K562 (cell line): ENCODE data around the gene CELF4. TPM values are rescaled to one million over a fixed set of nuclear protein-coding genes. Genes with fewer than 3 reads are reported as not detected.
A peak's percentile ranks its signal among the peaks of the same experiment; 100 is the strongest.

ENCODE experiments used
- ARHGAP35 ChIP-seq: fragments of 450-650 bp; IDR thresholded peaks from 2 replicates; pipeline ENCODE4 v1.6.1; 2018; ENCODE audit not compliant: partially characterized antibody
- BHLHE40 ChIP-seq: IDR thresholded peaks from 2 replicates; pipeline ENCODE4 v1.6.1; 2011; ENCODE audit warnings: low read length, improper control_type of control experiment
- CHD2 ChIP-seq: IDR thresholded peaks from 2 replicates; pipeline ENCODE4 v1.6.1; 2011; ENCODE audit warnings: low read depth, low read length
- CREM ChIP-seq: IDR thresholded peaks from 2 replicates; pipeline ENCODE4 v1.6.1; 2014; ENCODE audit warnings: antibody characterized with exemption, low read depth
- CTBP1 ChIP-seq: fragments of 450-650 bp; IDR thresholded peaks from 2 replicates; pipeline ENCODE4 v1.6.1; 2016; ENCODE audit warnings: borderline replicate concordance
- DMBX1 ChIP-seq: fragments of 250-450 bp; sonication (Bioruptor Pico); IDR thresholded peaks from 2 replicates; pipeline ENCODE4 v1.8.0; 2022; ENCODE audit warnings: inconsistent platforms, mild to moderate bottlenecking, moderate library complexity, borderline replicate concordance
- EHMT2 ChIP-seq: fragments of 450-650 bp; IDR thresholded peaks from 2 replicates; pipeline ENCODE4 v1.6.1; 2018; ENCODE audit warnings: antibody characterized with exemption
- ELF4 ChIP-seq: fragments of 450-650 bp; formaldehyde crosslinking; IDR thresholded peaks from 2 replicates; pipeline ENCODE4 v1.4.0; 2022; ENCODE audit warnings: missing genetic modification characterization
- HNRNPLL ChIP-seq: fragments of 200-400 bp; formaldehyde crosslinking; IDR thresholded peaks from 2 replicates; pipeline ENCODE4 v1.6.1; 2017; ENCODE audit warnings: low read length, low read depth, mild to moderate bottlenecking; ENCODE audit not compliant: poor library complexity, severe bottlenecking
- IFI16 ChIP-seq: fragments of 250-450 bp; sonication (Bioruptor Pico); IDR thresholded peaks from 2 replicates; pipeline ENCODE4 v2.1.2; 2022; ENCODE audit warnings: mild to moderate bottlenecking, inconsistent platforms
- JUNB ChIP-seq: fragments of 450-650 bp; formaldehyde crosslinking; conservative IDR thresholded peaks from 2 replicates; pipeline ENCODE4 v1.4.0; 2020; ENCODE audit warnings: mild to moderate bottlenecking
- KLF10 ChIP-seq: fragments of 250-450 bp; sonication (Bioruptor Pico); IDR thresholded peaks from 2 replicates; pipeline ENCODE4 v1.6.1; 2021; ENCODE audit warnings: matching md5 sums
- NR2C1 ChIP-seq, 2 experiments: fragments of 450-650 bp; IDR thresholded peaks; 2 replicates each; pipeline ENCODE4 v1.6.1; 2017; ENCODE audit warnings: mild to moderate bottlenecking in 2 of 2, antibody characterized with exemption in 1 of 2, inconsistent platforms in 1 of 2, missing compliant biosample characterization in 1 of 2, missing genetic modification characterization in 1 of 2
- NR4A1 ChIP-seq, 2 experiments: fragments of 250-450 bp in 1 of 2; fragments of 450-650 bp in 1 of 2; sonication (Bioruptor Pico) in 1 of 2; IDR thresholded peaks; 2 replicates each; pipeline versions ENCODE4 v1.4.0 to v1.6.1; 2016 to 2020; ENCODE audit warnings: mild to moderate bottlenecking in 2 of 2, missing compliant biosample characterization in 1 of 2, missing genetic modification characterization in 1 of 2, moderate library complexity in 1 of 2
- PHF20 ChIP-seq: fragments of 450-650 bp; IDR thresholded peaks from 2 replicates; pipeline ENCODE4 v1.6.1; 2018; ENCODE audit not compliant: partially characterized antibody
- RBM15 ChIP-seq: fragments of 200-400 bp; formaldehyde crosslinking; IDR thresholded peaks from 2 replicates; pipeline ENCODE4 v1.6.1; 2018; ENCODE audit warnings: mild to moderate bottlenecking, low read length, moderate library complexity; ENCODE audit not compliant: insufficient read depth
- RFX5 ChIP-seq: IDR thresholded peaks from 2 replicates; pipeline ENCODE4 v1.6.1; 2011; ENCODE audit warnings: low read depth, mild to moderate bottlenecking, improper control_type of control experiment, low read length
- SRF ChIP-seq, 2 experiments: fragments of 250-450, 450-650 bp in 1 of 2; sonication (Bioruptor Pico) in 1 of 2; sonication (generic) in 1 of 2; formaldehyde crosslinking; IDR thresholded peaks; 2 replicates each; pipeline versions ENCODE4 v1.5.0 to v1.5.1; 2020 to 2022; ENCODE audit warnings: mild to moderate bottlenecking in 1 of 2, missing genetic modification reagents in 1 of 2
- TRIM28 ChIP-seq: fragments of 450-650 bp; IDR thresholded peaks from 2 replicates; pipeline ENCODE4 v1.6.1; 2017
- ZNF12 ChIP-seq: sonication (generic); formaldehyde crosslinking; IDR thresholded peaks from 2 replicates; pipeline ENCODE4 v1.4.0; 2020; ENCODE audit warnings: mild to moderate bottlenecking, missing genetic modification reagents
- ZNF77 ChIP-seq: fragments of 250-450 bp; sonication (Bioruptor Pico); IDR thresholded peaks from 2 replicates; pipeline ENCODE4 v1.5.0; 2020
- ZNF778 ChIP-seq: fragments of 450-650 bp; formaldehyde crosslinking; IDR thresholded peaks from 2 replicates; pipeline ENCODE4 v1.4.0; 2020; ENCODE audit warnings: mild to moderate bottlenecking, moderate library complexity
- ZSCAN32 ChIP-seq: fragments of 450-650 bp; formaldehyde crosslinking; IDR thresholded peaks from 2 replicates; pipeline ENCODE4 v1.4.0; 2020; ENCODE audit warnings: mild to moderate bottlenecking, moderate library complexity
- polyA plus RNA-seq, 8 experiments: library from polyadenylated mRNA; depleted of rRNA in 4 of 8; stranded (reverse) in 5 of 8; unstranded in 3 of 8; fragments of >200 nt; fragmentation: Nextera tagmentation in 2 of 8; fragmentation: Illumina TruSeq in 1 of 8; extraction: Ambion mirVana in 2 of 8; extraction: Trizol in 1 of 8; gene quantifications; 2 replicates each; pipeline versions ENCODE4 v1.2.1 to v1.2.3, GENCODE V29; 2011 to 2014; ENCODE audit warnings: inconsistent platforms in 1 of 8, missing spikeins in 1 of 8
- total RNA-seq, 7 experiments: library from RNA; depleted of rRNA in 6 of 7; stranded (reverse); fragments of >200 nt in 6 of 7; fragmentation: Illumina TruSeq in 2 of 7; extraction: Trizol in 2 of 7; gene quantifications; 2 replicates each; pipeline versions ENCODE4 v1.2.1 to v1.2.3, GENCODE V29; 2011 to 2021; ENCODE audit warnings: low replicate concordance in 1 of 7
- TF ChIP-seq, protein P1 (sequence below): sonication (generic); formaldehyde crosslinking; IDR thresholded peaks from 2 replicates; pipeline ENCODE4 v1.9.0; 2022; ENCODE audit warnings: mild to moderate bottlenecking, missing genetic modification reagents
- TF ChIP-seq, protein P2 (sequence below): fragments of 450-650 bp; IDR thresholded peaks from 2 replicates; pipeline ENCODE4 v1.6.1; 2017; ENCODE audit warnings: mild to moderate bottlenecking, moderate library complexity
- TF ChIP-seq, protein P3 (sequence below): fragments of 450-650 bp; IDR thresholded peaks from 2 replicates; pipeline ENCODE4 v1.6.1; 2017; ENCODE audit warnings: antibody characterized with exemption

CELF4 gene
- total and polyA plus RNA-seq, 9 of the 15 experiments (the other 6 are each of a cell fraction or from before 2014, with no cell fraction given), result 0.04 to 0.24 (median 0.07) TPM; not detected in 3

DNA sequence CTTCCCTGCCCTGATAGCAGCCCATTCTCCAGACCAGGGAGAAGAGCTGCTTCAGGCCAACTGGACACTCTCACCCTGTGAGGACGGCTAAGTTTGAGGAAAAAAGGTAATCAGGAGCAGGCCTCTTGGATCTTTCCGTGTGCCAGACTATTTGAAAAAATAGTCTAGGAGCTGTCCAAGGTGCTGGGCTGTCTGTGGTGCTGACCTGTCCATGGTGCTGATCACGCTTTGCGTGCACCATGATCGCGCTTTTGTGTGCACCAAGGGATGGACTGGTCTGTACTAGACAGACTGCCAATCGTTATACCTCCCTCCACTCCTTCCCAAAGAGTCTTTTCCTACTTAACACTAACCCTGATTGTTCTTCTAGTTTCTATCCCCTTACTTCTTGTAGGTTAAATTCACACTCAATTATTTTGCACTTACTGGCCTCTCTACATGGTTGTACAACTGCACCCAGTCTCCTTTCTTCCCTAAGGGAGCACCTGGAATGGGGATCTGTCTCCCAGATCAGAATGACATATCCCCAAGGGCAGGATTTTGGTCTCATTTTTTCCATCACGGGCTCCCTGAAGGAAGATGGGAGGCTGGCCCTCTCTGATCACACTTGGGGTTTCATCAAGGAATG is 295.4 kb downstream of the CELF4 start (continued):
- no peak for TF ChIP-seq NR2C1 (IDR thresholded peaks at IDR 0.05)
- peak; percentile 74 for TF ChIP-seq NR2C1 (tag; IDR thresholded peaks at IDR 0.05)
- no peak for TF ChIP-seq KLF10 (CRISPR knock-in tag)
- TF ChIP-seq ZSCAN32, result no peak
- no peak for TF ChIP-seq IFI16 (CRISPR knock-in tag)
- TF ChIP-seq RBM15, result no peak
- TF ChIP-seq ZNF12 (CRISPR knock-in tag), result peak; percentile 92
- no peak for TF ChIP-seq JUNB (CRISPR knock-in tag)
- peak; percentile 86 for TF ChIP-seq CREM
- TF ChIP-seq, protein P1, sequence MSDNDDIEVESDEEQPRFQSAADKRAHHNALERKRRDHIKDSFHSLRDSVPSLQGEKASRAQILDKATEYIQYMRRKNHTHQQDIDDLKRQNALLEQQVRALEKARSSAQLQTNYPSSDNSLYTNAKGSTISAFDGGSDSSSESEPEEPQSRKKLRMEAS, result peak; percentile 65
- TF ChIP-seq ZNF778 (CRISPR knock-in tag), result no peak
- TF ChIP-seq ZNF77 (CRISPR knock-in tag), result no peak
- TF ChIP-seq, protein P2, sequence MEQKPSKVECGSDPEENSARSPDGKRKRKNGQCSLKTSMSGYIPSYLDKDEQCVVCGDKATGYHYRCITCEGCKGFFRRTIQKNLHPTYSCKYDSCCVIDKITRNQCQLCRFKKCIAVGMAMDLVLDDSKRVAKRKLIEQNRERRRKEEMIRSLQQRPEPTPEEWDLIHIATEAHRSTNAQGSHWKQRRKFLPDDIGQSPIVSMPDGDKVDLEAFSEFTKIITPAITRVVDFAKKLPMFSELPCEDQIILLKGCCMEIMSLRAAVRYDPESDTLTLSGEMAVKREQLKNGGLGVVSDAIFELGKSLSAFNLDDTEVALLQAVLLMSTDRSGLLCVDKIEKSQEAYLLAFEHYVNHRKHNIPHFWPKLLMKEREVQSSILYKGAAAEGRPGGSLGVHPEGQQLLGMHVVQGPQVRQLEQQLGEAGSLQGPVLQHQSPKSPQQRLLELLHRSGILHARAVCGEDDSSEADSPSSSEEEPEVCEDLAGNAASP, result no peak
- no peak for TF ChIP-seq BHLHE40
- no peak for TF ChIP-seq NR4A1 (CRISPR knock-in tag; IDR thresholded peaks at IDR 0.05)
- peak; percentile 87 for TF ChIP-seq NR4A1 (tag; IDR thresholded peaks at IDR 0.05)
- TF ChIP-seq, protein P3, sequence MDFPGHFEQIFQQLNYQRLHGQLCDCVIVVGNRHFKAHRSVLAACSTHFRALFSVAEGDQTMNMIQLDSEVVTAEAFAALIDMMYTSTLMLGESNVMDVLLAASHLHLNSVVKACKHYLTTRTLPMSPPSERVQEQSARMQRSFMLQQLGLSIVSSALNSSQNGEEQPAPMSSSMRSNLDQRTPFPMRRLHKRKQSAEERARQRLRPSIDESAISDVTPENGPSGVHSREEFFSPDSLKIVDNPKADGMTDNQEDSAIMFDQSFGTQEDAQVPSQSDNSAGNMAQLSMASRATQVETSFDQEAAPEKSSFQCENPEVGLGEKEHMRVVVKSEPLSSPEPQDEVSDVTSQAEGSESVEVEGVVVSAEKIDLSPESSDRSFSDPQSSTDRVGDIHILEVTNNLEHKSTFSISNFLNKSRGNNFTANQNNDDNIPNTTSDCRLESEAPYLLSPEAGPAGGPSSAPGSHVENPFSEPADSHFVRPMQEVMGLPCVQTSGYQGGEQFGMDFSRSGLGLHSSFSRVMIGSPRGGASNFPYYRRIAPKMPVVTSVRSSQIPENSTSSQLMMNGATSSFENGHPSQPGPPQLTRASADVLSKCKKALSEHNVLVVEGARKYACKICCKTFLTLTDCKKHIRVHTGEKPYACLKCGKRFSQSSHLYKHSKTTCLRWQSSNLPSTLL, result no peak
- no peak for TF ChIP-seq ELF4 (CRISPR knock-in tag)
- peak in 1 of 2 experiments; percentile 96; a peak in 2 of 4 replicates for TF ChIP-seq SRF (CRISPR knock-in tag; IDR thresholded peaks at IDR 0.05)
- no peak for TF ChIP-seq ARHGAP35
- TF ChIP-seq CHD2, result no peak
- TF ChIP-seq DMBX1, result peak; percentile 98
- TF ChIP-seq CTBP1, result no peak
- no peak for TF ChIP-seq HNRNPLL
- peak; percentile 100 for TF ChIP-seq EHMT2
- no peak for TF ChIP-seq RFX5
- no peak for TF ChIP-seq PHF20
- TF ChIP-seq TRIM28, result no peak
